Right lobe of liver (tissue), 4 donors: ENCODE data around the gene CDK1.

Experiments used
- POLR2A ChIP-seq: fragments of 450-650 bp; IDR thresholded peaks from one replicate; pipeline ENCODE4 v1.6.1; 2017; ENCODE audit warnings: antibody characterized with exemption, mild to moderate bottlenecking
- TF ChIP-seq, protein P1 (sequence below), 4 donors: fragments of 200-600 bp in 3 of 4; fragments of 450-650 bp in 1 of 4; IDR thresholded peaks; one replicate each; pipeline versions ENCODE4 v1.5.1 to v1.8.0; 2016 to 2022; ENCODE audit warnings: antibody characterized with exemption in 4 of 4, mild to moderate bottlenecking in 2 of 4
- donor health status: DM: no; HTN: no; CAD: no.
- donor health status: DM: no; HTN: no; CAD: no.
- donor health status: DM: no; HTN: yes; CAD: no.

DNA sequence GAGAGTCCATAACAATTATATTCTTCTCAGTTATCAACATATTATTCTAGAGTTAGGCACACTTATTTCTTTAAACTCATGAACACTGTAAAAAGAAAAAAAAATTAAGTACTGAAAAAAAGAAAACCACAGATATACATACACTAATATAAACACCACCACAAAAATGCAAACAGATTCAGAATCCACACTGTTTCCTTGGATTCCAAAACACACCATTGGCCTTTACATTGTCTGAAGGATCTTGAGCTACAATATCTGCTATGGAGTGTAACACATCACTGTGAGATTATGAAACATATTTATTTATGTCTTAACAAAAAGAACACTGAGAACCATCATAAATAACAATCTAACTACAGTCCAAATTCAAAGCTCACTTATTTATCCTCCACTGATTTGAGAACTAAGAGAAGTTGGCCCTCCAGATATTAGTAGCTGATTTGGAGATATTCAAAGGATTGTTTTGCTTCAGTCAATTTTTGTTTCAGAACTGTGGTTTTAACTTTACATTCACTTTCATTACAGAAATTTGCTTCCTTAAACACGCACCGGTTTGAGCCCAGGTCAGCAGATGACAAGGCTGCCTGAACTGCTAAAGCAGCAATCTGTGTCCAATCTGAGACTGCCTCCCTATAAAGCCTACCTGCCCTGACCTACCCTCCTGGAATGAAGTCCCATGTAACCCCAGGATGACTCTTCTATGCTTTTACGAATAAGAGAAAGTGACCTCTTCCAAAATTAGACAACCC lies 47.0 kb upstream of the CDK1 start:
- TF ChIP-seq, protein P1, sequence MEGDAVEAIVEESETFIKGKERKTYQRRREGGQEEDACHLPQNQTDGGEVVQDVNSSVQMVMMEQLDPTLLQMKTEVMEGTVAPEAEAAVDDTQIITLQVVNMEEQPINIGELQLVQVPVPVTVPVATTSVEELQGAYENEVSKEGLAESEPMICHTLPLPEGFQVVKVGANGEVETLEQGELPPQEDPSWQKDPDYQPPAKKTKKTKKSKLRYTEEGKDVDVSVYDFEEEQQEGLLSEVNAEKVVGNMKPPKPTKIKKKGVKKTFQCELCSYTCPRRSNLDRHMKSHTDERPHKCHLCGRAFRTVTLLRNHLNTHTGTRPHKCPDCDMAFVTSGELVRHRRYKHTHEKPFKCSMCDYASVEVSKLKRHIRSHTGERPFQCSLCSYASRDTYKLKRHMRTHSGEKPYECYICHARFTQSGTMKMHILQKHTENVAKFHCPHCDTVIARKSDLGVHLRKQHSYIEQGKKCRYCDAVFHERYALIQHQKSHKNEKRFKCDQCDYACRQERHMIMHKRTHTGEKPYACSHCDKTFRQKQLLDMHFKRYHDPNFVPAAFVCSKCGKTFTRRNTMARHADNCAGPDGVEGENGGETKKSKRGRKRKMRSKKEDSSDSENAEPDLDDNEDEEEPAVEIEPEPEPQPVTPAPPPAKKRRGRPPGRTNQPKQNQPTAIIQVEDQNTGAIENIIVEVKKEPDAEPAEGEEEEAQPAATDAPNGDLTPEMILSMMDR (IDR thresholded peaks at IDR 0.05): no peak
- no peak for TF ChIP-seq POLR2A
